GM18520 (cell line): ENCODE results near the gene HBA2.
"Not testable (repeated sequence)": the region's sequence is repeated elsewhere in the genome, so short reads cannot be mapped to it uniquely, and the experiment has no call there.

Source experiments
- ATAC-seq: cut with Tn5 transposase; IDR thresholded peaks from one replicate; pipeline ENCODE4 v1.9.1; 2021; ENCODE audit not compliant: unreplicated experiment

Gene HBA2

GRCh38 chr16:172374-172941 is at the start of gene HBA2:
Gene HBA2 (plus strand): TSS chr16:172876. CDS start chr16:172913, 37 bp downstream.
- ATAC-seq: not testable (repeated sequence)

DNA sequence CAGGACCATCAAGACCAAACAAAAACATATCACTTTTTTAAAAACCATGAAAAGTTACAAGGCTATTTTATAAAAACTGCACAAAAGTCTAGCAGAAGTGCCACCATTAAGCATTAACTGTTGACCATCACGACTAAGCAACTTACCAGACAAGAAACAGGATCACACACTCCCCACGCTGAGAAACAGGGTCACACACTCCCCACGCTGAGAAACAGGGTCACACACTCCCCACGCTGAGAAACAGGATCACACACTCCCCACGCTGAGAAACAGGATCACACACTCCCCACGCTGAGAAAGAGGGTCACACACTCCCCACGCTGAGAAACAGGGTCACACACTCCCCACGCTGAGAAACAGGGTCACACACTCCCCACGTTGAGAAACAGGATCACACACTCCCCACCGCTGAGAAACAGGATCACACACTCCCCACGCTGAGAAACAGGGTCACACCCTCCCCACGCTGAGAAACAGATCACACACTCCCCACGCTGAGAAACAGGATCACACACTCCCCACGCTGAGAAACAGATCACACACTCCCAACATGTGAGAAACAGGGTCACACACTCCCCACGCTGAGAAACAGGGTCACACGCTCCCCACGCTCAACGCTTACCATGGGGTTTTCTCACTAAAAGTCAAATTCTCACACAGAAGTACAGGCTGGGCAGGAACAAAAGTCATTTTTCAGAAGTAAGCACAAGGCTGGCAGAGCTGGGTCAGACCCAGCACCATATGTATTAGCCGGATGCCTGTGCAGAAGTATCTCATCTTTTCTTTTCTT is 48.9 kb upstream of the HBA2 start:
- not testable (repeated sequence) for ATAC-seq

DNA sequence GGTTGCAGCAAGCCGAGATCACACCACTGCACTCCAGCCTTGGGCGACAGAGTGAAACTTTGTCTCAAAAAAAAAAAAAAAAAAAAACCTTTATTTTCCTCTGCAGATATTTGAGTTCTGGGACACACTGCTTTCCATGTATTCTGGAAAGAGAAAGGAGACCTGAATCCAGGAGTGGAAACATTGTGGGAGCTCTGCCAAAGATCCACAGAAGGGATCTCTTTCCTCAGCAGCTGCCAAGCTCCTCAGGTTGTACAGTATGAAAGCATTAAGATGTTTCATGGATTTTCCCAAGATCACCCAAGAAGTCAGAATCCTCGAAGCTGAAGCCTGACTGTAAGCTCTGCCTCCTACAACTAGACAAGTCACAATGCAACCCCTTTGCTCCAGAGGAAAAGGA is 47.7 kb upstream of the HBA2 start:
- no peak for ATAC-seq

- no peak for ATAC-seq
Measured at GRCh38 chr16:129075-129474, 43.6 kb upstream of the HBA2 start.

DNA sequence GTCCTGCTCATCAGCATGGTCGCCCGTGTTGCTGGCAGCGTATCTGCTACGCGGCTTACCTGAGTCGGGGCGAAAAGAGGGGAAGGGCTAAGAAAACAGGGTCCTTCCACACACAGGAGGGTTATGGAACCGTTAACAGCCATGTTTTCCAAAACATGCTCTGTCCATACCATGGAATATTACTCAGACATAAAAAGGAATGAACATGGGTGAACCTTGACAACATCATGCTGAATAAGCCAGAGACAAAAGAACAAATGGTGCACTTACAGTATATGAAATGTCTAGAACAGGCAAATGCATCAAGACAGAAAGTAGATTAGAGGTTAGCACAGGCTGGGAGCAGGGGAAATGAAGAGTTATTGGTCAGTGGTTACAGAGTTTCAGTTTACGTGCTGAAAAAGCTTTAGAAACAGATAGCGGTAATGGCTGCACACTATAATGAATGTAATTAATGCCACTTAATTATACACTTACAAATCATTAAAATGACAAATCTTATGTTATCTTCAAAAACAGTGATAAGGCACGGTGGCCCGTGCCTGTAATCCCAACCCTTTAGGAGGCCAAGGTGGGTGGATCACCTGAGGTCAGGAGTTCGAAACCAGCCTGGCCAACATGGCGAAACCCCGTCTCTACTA is 42.0 kb upstream of the HBA2 start:
- ATAC-seq: no peak

- no peak for ATAC-seq
Measured at GRCh38 chr16:132120-132519, 40.6 kb upstream of the HBA2 start.

DNA sequence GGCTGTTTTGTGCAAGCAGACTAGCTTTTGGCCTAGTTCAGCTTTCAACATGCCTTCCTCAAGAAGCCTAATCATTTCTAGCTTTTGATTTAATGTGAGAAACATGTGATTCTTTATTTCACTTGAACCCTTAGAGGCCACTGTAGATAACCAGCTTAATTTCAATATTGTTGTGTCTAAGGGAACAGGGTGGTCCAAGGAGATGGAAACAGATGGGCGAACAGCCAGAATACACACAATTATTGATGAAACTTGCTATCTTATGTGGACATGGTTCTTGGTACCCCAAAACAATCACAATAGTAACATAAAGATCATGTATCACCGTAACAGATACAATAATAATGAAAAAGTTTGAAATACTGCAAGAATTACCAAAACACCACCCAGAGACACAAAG is 39.0 kb upstream of the HBA2 start:
- ATAC-seq: no peak

- no peak for ATAC-seq
Measured at GRCh38 chr16:138049-138417, 34.6 kb upstream of the HBA2 start.

GRCh38 chr16:140175-140857 is 32.4 kb upstream of the HBA2 start:
- ATAC-seq: no peak

GRCh38 chr16:142405-142967 is 30.2 kb upstream of the HBA2 start:
- ATAC-seq: no peak

- no peak for ATAC-seq
Measured at GRCh38 chr16:143047-143446, 29.6 kb upstream of the HBA2 start.

GRCh38 chr16:143456-143855 is 29.2 kb upstream of the HBA2 start:
- ATAC-seq: no peak

- ATAC-seq: no peak
Measured at GRCh38 chr16:144797-145252, 27.9 kb upstream of the HBA2 start.

DNA sequence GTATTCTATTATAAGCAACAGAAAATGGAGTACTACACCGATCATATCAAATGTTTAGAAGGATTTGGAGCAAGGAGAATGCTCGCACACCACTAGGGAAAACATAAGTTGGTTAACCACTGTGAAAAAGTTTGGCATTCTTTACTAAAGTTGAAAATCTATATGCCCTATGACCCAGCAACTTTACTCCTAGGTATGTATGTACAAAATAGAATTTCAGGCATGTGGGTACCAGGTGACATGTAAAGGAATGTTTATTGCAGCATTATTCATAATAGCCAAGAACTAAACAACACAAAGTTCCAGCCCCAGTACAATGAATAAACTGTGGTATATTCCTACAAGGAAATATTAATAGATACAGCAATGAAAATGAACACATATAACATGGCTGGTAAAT is 26.0 kb upstream of the HBA2 start:
- ATAC-seq: no peak

GRCh38 chr16:149024-149660 is 23.5 kb upstream of the HBA2 start:
- no peak for ATAC-seq

- ATAC-seq: no peak
Measured at GRCh38 chr16:152141-153128, 20.2 kb upstream of the HBA2 start, which contains the start of gene HBZ. Gene HBZ (plus strand): TSS chr16:152644. CDS start chr16:152910, 266 bp downstream.

DNA sequence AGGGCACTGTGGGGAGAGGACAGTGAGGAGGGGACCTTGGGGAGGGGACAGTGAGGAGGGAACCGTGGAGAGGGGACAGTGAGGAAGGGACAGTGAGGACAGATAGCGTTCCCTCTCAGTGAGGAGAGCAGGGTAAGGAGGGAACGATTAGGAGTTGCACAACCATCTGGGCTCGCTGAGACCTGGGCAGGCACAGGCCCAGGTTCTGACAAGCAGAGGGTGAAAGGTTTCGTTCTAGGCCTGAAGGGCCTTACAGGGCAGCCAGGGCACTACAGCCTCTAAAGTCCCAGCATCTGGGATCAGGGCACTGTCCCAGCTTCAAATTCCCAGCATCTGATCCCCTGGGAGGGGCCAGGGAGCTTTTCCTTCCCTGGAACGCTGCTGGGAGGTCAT is 19.6 kb upstream of the HBA2 start:
- ATAC-seq: not testable (repeated sequence)

DNA sequence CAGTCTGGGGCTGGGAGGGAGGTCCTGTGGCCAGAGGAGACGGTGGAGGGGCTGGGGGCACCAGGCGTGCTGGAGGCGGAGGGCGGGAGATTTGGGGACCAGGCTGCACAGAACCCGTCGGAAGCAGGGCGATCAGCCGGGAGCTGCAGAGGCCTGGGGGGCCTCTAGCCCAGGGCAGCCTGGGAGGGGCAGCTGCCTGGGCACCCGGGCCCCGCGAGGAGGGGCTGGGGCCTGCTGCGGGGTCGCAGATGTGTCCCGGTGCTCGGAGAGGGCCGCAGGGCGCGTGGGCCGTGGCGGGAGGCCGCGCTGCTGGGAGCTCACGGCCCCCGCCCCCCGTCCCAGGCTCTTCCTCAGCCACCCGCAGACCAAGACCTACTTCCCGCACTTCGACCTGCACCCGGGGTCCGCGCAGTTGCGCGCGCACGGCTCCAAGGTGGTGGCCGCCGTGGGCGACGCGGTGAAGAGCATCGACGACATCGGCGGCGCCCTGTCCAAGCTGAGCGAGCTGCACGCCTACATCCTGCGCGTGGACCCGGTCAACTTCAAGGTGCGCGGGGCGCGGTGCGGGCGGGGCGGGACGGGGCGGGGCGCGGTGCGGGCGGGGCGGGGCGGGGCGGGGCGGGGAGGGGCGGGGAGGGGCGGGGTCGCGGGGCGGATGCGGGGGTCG is 19.0 kb upstream of the HBA2 start:
- ATAC-seq: not testable (repeated sequence)
